IPS-NIHi7 (cell line): ENCODE measurements around the gene ETF1.

Source experiments
- DNase-seq: peaks from one replicate; pipeline ENCODE4 v3.0.0; 2012; ENCODE audit warnings: mixed read lengths; ENCODE audit errors: extremely low spot score

ETF1 gene

DNA sequence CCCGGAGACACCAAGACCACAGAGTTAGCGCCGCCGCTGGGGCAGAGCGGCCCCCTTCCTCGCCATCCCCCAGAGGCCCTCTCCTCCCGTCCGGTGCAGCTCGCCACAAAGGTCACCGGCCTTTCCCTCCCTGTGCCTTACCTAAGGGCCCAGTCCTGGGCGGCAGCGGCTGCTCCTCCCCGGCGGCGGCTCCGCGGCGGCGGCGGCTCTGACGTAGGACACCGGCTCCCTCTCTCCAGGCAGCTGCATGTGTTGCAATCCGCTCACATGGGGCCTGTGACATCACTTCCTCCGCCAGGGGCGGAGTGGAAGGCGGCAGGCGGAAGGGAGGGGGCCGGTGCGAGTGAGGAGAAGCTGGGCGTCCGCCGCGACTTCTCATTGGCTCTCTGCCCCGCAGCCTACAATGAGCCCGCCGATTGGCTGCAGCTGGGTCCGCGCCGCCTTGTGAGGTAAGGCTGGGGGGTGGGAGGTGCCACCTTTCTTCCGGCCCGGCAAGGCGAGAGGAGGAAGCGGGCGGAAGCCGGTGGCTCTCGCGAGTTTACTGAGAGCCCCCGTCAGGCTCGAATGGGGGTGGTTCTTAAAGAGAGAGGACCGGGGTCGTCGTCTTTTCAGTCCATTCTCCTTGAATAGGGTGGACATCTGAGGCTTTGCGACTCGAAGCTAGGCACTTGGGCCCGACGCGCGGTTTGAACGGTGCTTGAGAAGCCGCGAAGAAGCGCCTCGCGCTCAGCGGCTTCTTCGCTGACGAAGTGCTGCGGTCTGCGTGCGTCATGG, at the start of gene ETF1:
Gene ETF1, minus strand, starts transcription at position 281 of the 774 bp plus-strand sequence. CDS start 318 bp downstream, outside the sequence.
- peak; percentile 99 for DNase-seq

- no peak for DNase-seq
These were observed 45.2 kb upstream of the ETF1 start for GRCh38 chr5:138588013-138588788.

DNA sequence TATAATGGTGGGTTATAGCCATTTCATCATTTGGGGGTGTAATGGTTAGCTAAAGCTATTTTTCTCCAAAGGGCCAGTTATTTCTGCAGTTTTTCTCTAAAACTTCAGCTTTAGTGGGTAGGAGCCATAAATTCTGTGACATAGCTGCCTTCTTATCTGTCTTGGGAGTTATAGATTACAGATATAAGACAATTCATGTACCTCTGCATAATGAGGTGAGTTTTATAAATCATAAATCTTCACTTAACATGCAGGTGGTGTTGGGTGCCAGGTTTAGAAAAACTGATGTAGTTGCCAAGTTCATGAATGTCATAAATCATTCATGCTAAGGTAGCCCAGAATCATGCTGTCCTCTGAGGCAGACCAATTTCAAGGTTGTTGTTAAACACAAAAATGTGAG, 42.1 kb upstream of the ETF1 start:
- no peak for DNase-seq

- DNase-seq: no peak
These were observed 41.1 kb upstream of the ETF1 start for GRCh38 chr5:138583984-138584637.

DNA sequence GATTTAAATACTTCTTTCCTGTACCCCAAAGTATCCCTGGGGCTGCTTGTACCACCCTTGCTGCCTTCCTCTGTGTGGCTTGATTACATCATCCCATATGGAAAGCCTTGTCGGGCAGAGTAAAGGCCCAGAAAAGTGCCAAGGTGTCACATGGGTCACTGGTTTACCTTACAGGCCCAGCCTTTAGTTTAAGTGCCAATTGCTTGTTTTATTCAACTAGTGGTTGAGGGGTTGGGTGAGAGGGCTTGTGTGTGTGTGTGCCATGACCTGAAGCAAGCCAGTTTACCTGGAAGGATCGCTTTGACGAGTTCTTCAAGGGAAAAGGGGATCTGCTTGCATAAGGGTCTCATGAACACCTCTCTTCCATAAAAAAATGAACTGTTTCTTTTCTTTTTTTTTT, 39.9 kb upstream of the ETF1 start:
- no peak for DNase-seq

GRCh38 chr5:138580777-138581176, 37.7 kb upstream of the ETF1 start:
- DNase-seq: no peak

DNA sequence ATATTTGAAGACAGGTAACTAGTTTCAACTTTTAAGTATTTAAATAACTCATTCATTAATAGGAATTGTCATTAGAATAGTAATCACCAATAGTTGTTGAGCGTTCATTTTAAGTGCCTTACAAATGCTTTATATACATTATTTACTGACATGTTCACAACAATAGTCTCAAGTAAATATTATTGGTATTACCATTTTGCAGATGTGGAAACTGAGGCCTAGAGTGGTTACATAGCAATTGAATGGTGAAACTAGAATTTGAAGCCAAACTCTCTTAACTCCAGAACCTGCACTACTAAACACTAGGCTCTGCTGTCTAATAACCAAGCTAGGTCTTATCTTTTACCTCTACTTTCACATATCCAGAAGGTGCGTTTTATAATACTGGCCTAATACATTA, 37.0 kb upstream of the ETF1 start:
- DNase-seq: no peak

DNA sequence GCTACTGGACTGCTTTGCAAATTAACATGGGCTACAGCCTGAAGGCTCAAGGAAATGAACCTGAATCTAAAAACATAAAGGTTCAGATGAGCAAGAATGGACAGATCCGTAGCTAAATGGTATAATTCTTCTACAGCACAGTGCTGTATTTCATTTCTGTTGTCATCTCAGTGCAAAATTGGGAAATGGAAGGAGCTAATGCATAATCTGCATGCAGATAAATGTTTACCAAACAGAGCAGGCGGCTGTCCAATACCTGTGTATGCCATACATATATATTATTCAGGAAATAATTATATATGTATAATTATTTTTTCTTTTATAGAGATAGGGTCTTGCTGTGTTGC, 36.5 kb upstream of the ETF1 start:
- no peak for DNase-seq

GRCh38 chr5:138577452-138577851, 34.4 kb upstream of the ETF1 start:
- no peak for DNase-seq

DNA sequence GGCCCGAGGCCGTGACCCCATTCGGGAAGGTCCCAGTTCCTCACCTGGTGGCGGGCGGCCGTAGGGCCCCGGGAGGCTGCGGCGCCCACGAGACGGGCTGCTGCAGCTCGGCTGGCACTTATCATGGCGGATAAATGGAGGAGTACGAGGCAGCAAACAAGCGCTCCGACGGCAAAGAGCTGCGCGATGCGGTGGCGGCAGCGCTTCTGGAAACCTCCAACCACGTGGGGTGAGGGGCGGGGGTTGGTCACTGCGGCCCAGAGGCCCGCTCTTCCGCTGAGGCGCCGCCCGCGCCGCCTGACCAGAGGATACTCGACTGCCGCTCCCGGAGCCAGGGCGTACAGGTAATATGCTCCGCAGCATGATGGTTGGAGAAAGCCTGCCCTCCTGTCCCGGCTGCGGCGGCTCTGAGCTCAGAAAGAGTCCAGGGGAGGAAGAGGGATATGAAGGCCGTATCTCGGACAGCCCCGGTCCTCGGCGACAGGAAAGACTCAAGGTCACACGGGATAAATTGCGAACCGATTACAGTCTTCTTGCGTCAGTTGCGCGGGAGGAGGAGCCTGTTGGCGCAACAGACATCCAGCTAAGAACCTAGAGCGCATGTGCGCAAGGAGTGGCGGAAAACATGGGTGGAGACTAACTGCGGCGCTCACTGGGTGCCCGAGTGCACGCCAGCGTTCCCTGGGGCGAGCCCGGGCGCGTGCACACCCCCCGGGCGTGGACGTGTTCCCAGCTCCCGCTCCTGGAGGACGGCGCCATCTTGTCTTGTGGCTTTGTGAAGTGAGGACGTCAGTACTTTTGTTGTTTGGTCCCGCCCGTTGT, 32.4 kb upstream of the ETF1 start, which contains the start of gene HSPA9:
Gene HSPA9, minus strand, starts transcription at position 208 of the 822 bp plus-strand sequence. Its CDS starts 83 bp downstream, at position 125.
- DNase-seq: peak; percentile 97

GRCh38 chr5:138574744-138575193, 31.7 kb upstream of the ETF1 start:
- no peak for DNase-seq

DNA sequence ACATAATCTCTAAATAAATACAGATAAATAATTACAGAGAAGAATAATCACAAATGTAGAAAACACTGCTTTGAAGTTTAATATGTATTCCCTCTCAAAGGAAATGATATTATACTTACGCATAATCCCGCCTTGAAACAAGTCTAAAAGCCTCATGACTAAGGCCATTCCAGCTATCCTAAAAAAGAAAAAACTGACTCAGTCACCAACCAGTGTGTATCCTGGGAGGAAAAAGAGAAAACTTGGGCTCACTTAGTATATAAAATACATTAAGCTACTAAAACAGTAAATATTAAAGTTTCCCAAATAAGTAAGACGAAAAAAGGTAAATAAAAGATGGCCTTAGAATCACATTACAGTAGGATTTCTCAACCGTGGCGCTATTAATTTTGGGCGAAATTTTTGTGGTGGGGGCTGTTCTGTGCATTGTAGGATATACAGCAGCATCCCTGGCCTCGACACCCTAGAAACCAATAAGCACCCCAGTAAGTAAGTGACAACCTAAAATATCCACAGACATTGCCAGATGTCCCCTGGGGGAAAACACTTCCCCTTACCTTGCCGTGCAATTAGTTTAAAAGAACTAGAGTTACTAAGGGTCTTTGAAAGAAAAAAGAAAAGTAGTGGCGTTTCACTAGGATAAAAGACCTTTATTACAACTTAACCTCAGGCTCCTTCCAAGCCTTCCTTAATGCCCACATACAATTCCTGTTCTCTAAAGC, 31.1 kb upstream of the ETF1 start:
- DNase-seq: no peak

DNA sequence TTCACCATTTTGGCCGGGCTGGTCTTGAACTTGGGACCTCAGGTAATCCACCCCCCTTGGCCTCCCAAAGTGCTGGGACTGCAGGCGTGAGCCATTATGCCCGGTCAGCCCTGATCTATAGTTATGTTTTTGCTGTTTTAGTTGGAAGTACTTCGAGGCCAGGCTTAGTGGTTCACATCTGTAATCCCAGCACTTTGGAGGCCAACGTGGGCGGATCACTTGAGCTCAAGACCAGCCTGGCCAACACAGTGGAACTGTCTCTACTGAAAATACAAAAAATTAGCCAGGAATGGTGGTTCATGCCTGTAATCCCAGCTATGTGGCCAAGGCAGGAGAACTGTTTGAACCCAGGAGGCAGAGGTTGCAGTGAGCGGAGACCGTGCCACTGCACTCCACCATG, 30.2 kb upstream of the ETF1 start:
- DNase-seq: no peak

- DNase-seq: no peak
These were observed 27.8 kb upstream of the ETF1 start for GRCh38 chr5:138570871-138571270.

- DNase-seq: no peak
These were observed 26.7 kb upstream of the ETF1 start for GRCh38 chr5:138569782-138570181.

DNA sequence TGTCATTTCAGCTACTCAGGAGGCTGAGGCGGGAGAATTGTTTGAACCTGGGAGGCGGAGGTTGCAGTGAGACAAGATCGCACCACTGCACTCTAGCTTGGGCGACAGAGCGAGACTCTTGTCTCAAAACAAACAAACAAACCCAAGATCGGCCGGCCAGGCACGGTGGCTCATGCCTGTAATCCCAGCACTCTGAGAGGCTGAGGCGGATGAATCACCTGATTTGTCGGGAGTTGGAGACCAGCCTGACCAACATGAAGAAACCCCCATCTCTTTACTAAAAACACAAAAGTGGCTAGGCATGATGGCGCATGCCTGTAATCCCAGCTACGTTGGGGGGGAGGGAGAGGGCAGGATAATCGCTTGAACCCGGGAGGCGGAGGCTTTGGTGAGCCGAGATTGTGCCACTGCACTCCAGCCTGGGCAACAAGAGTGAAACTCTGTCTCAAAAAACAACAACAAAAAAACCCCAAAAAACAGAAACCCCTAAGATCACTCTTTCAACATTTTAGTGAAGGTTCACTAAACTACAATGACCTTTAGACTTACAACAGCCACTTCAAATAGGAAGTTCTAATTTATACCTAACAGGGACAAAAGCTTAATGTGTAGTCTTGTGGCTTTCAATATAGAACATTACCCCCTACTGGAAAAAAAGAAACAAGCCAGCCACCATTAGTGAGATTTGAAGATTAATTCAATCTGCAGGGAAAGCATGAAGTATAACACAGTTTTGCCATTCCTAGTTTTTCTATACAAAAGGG, 25.2 kb upstream of the ETF1 start:
- no peak for DNase-seq

GRCh38 chr5:138566792-138567191, 23.8 kb upstream of the ETF1 start:
- no peak for DNase-seq

GRCh38 chr5:138565100-138565821, 22.2 kb upstream of the ETF1 start:
- no peak for DNase-seq

- DNase-seq: no peak
These were observed 21.2 kb upstream of the ETF1 start for GRCh38 chr5:138564242-138564641.
